Measurements from ENCODE around the gene PIAS3.

DNA sequence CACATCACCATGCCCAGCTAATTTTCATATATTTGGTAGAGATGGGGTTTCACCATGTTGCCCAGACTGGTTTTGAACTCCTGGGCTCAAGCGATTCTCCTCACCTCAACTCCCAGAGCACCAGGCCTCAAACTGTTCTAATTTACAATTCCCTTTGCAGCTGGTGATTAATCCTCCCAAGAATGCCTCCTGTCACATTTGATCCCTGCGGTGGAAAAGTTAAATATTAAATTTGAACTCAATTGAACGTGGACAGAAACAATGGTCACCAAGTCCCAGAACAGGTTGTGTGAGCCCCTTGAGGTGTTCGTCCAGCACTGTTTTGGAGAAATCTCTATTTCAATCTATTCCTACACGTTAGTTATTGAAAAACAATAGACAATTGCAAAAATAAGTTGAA, 28.8 kb upstream of the PIAS3 start:
- no peak for TF ChIP-seq EP300 (conservative IDR thresholded peaks at IDR 0.05; ENCODE audit: poor library complexity, severe bottlenecking)
- TF ChIP-seq, protein P1, sequence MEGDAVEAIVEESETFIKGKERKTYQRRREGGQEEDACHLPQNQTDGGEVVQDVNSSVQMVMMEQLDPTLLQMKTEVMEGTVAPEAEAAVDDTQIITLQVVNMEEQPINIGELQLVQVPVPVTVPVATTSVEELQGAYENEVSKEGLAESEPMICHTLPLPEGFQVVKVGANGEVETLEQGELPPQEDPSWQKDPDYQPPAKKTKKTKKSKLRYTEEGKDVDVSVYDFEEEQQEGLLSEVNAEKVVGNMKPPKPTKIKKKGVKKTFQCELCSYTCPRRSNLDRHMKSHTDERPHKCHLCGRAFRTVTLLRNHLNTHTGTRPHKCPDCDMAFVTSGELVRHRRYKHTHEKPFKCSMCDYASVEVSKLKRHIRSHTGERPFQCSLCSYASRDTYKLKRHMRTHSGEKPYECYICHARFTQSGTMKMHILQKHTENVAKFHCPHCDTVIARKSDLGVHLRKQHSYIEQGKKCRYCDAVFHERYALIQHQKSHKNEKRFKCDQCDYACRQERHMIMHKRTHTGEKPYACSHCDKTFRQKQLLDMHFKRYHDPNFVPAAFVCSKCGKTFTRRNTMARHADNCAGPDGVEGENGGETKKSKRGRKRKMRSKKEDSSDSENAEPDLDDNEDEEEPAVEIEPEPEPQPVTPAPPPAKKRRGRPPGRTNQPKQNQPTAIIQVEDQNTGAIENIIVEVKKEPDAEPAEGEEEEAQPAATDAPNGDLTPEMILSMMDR (IDR thresholded peaks at IDR 0.05; ENCODE audit: poor library complexity, severe bottlenecking) = no peak

Measured in neural cell (in vitro differentiated cells).